SKM-1 (cell line): Measurements from ENCODE around the gene GNMT.

ENCODE experiments used
- DNase-seq: peaks from one replicate; lab custom pipeline; 2025; ENCODE audit not compliant: unreplicated experiment; lab: John Stamatoyannopoulos, UW

The GNMT gene

DNA sequence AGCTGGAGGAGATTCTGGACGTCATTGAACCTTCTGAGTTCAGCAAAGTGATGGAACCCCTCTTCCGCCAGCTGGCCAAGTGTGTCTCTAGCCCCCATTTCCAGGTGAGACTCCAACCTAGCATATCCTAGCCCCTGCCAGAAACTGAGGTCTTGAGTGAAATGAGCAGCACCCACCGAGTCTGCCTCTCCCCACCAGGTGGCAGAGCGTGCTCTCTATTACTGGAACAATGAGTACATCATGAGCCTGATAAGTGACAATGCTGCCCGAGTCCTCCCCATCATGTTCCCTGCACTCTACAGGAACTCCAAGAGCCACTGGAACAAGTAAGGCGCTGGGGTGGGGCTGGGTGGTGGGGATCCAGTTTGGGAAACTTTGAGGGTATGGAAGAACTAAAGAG is 48.6 kb downstream of the GNMT start:
- no peak for DNase-seq

DNA sequence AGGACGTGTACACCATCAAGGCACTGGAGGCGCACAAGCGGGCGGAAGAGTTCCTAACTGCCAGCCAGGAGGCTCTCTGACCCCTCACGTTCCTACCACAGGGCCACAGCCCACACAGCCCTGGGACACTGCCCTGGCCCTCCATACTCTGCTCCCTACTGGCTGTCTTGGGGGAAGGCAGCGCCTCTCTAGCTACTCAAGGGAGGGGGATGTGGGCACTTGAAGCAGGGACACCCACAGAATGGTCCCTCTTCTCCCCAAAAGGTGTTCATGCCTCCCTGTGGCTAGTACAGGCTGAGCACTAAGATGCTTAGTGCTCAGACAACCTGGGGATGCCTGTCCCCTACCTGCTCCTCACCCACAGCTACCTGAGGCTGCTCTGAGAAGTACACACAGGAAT is 50.7 kb downstream of the GNMT start:
- DNase-seq, result no peak

DNA sequence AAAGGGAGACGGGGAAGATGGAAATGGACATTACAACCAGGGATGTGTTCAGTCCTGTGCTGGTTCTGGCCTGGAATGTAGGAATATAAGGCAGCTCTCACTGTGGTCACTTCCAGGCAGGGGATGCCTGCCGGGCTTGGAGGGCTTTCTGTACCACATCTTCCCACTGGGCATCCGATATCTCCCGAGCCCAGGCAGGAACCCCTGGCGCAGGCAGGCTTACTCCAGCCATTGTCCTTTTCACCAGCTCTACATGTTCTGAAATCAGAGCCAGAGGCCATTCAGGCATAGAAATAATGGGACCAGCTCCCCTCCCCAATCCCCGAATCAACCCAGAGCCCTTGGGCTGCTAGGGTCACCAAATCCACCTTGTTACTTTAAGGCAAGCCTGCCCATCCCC is 51.8 kb downstream of the GNMT start:
- no peak for DNase-seq

DNA sequence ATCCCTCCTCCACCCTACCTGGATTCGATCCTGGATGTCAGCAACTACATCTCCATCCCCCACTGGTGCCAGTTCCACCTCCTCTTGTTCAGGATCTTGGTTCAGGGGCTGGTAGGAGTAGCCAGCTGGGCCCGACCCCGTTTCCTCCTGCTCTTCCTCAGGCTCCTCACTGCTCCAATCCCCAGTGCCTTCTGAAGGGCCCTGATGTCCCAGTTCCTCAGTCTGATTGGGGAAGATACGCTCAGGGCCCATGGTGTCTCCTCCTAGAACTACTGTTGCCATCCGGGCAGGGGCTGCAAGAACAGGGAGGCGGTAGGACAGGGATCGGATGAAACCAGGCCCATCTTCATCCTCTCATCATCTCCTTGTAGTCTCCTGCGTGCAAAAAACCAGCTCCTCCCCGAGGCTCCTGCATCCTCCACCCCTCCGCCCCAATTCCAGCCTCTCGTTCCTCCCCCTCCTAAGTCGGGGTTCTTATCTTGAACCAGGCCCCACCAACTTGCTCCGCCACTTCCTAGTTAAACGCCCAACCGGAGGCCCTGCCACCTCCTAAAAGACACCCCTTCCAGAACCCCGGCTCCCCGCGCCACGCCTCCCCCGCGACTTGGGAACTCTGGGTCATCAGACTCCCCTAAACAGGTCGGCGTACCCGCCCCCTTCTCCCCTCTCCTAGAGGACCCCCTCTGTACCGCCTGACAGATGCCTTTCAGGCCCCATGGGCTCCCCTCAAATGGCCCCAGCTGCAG is 52.7 kb downstream of the GNMT start:
- no peak for DNase-seq
